GM21717 (cell line): ENCODE measurements around the gene OGT.
"Not testable (repeated sequence)": the region's sequence is repeated elsewhere in the genome, so short reads cannot be mapped to it uniquely, and the experiment has no call there.

Experiments used
- ATAC-seq: cut with Tn5 transposase; IDR thresholded peaks from one replicate; pipeline ENCODE4 v1.9.1; 2021; ENCODE audit warnings: mild to moderate bottlenecking, moderate library complexity; ENCODE audit not compliant: unreplicated experiment

The OGT gene

DNA sequence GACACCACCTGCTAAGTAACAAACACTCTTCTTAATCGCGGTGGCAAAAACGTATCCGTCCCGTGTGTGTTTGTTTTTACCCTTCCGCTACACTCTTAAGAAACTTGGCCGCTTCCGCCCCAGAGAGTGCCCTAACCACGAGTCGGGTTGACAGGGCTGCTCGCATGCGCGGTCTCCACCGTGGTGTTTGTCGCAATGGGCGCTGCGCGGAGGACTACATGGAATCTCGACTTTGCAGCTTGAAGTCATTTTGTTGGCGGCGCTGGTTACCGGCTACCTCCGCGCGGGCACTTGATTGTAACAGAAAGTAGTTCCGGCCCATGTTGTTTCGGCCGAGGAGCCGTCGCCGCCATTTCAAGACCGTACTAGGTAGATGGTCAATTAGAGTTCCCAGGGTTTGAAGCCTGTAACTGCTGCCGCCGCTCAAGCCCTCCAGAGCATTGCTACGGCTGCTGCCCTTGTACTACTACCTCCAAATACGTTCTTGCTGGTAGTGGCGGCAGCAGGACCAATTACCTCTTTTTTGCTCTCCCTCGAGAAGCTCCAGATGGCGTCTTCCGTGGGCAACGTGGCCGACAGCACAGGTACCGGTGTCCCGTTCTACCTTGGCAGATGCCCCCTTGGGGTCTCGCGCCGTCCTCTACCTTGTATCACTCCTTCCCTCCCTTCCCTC lies at the start of gene OGT:
OGT (plus strand) TSS at position 352 of the 673 bp plus-strand sequence; CDS start at position 548, 196 bp downstream.
- ATAC-seq, result peak; percentile 66

- no peak for ATAC-seq
These were observed 45.1 kb upstream of the OGT start for GRCh38 chrX:71487814-71488213.

DNA sequence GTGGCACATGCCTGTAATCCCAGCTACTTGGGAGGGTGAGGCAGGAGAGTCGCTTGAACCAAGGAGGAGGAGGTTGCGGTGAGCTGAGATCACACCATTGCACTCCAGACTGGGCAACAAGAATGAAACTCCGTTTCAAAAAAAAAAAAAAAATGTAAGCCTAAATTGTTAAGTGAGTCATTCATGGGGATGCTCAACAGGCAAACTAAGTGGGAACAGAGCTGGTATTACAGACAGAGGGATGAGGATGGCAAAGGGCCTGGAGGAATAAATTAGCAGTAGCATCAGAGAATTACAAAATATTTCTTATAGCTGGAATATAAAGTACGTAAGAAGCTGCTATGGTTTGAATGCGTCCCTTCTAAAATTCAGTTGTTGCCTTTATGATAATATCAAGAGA lies 43.4 kb upstream of the OGT start:
- ATAC-seq, result no peak

GRCh38 chrX:71492231-71493065 lies 40.5 kb upstream of the OGT start:
- ATAC-seq, result no peak

DNA sequence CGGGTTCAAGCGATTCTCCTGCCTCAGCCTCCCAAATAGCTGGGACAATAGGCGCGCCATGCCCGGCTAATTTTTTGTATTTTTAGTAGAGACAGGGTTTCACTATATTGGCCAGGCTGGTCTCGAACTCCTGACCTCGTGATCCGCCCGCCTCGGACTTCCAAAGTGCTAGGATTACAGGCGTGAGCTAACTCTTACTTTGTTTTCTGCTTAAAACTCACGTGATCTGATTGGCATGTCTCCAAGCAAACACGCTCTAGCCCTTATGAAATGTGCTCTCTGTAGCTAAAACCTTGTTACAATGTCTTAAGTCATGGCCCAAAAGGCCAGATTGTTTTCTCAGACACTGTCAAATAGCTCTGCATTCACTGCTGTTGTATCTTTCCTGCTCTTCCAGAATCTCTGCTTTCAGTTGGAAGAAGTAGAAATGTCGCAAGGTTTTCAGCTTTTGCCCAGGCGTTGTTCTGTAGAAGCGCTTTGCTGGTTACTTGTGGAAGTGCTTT lies 39.7 kb upstream of the OGT start:
- no peak for ATAC-seq

GRCh38 chrX:71495979-71496378 lies 36.9 kb upstream of the OGT start:
- ATAC-seq, result not testable (repeated sequence)

DNA sequence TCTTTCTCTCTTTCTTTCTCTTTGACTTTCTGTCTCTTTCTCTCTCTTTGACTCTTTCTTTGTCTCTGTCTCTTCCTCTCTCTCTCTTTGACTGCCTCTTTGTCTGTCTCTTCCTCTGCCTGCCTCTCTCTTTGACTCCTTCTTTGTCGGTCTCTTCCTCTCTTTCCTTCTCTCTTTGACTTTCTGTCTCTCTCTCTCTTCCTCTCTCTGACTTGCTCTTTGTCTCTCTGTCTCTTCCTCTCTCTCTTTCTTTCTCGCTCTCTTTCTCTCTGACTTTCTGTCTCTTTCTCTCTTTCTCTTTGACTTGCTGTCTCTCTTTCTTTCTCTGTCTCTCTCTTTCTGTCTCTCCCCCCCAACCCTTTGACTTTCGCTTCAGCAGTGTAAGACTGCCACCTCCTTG lies 36.4 kb upstream of the OGT start:
- ATAC-seq, result no peak

DNA sequence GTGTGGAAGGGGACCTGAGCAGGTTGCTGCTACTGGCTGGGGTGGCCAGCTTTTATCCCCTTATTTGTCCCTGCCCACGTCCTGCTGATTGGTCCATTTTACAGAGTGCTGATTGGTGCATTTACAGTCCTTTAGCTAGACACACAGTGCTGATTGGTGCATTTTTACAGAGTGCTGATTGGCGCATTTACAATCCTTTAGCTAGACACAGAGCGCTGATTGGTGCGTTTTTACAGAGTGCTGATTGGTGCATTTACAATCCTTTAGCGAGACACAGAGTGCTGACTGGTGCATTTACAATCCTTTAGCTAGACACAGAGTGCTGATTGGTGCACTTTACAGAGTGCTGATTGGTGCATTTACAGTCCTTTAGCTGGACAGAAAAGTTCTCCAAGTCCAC lies 30.8 kb upstream of the OGT start:
- not testable (repeated sequence) for ATAC-seq

DNA sequence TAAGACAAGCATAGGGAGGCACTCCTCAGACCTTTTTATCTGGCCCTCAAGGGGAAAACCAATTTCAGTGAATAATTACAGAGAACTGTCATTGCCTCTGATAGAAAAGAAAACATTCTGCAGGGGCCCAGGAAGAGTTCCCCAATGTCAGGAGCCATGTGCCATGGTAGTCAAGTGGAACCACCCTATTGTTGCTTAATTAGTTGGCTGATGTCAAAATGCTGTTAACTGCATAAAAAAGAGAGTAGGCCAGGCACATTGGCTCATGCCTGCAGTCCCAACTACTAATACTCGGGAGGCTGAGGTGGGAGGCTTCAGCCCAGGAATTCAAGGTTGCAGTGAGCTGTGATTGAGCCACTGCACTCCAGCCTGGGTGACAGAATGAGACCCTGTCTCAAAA lies 28.6 kb upstream of the OGT start:
- no peak for ATAC-seq

DNA sequence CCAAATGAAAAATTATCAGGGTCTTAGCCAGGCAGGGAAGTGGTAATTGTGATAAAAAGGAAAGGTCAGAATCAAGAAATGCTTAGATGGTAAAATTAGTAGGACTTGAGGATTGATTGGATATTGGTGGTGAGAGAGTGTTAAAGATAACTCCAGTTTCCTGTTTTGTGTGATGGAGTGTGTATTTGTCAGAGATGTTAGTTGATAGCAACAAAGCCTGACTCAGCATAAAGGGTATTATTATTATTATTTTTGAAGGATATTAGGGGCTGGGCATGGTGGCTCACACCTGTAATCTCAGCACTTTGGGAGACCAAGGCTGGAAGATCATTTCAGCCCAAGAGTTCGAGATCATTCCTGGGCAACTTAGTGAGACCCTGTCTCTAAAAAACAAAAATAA lies 23.6 kb upstream of the OGT start:
- ATAC-seq, result no peak

- no peak for ATAC-seq
These were observed 22.7 kb upstream of the OGT start for GRCh38 chrX:71510161-71510560.

- ATAC-seq, result not testable (repeated sequence)
These were observed 19.2 kb upstream of the OGT start for GRCh38 chrX:71513731-71514130.

DNA sequence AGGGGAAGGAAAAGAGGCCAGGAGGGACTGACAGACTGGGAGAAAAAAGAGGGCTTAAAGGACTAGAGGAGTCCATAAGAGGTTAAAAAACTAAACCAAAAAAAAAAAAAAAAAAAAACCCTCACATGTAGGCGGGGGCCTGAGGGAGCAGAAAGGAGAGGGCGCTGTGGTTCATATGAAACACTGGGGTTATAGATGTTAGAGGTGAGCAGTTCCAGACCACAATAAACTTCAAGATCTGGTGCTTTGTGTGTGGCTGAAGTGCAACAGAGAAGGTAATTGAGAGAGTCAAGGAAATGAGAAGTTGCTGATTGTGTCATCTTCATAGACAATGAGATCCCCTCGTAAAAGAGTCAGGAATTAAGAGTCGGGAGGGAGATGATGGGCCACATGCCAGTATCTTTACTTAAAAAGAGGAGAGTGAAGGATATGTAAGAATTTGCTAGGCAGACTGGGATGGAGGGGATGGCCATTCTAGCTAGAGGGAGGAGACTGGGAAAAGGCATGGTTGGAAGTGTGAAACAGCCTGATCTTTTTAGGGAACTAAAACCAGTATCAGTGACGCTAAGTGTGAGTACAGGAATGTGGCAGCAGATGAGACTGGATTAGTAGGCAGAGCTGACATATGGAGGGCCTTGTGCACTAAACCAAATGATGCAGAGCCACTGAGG lies 18.4 kb upstream of the OGT start:
- ATAC-seq, result peak; percentile 76

GRCh38 chrX:71515038-71515396 lies 17.9 kb upstream of the OGT start:
- no peak for ATAC-seq

GRCh38 chrX:71525316-71525715 lies 7.6 kb upstream of the OGT start:
- no peak for ATAC-seq

GRCh38 chrX:71532078-71532752 lies 689 bp upstream of the OGT start:
- peak; percentile 10 for ATAC-seq

DNA sequence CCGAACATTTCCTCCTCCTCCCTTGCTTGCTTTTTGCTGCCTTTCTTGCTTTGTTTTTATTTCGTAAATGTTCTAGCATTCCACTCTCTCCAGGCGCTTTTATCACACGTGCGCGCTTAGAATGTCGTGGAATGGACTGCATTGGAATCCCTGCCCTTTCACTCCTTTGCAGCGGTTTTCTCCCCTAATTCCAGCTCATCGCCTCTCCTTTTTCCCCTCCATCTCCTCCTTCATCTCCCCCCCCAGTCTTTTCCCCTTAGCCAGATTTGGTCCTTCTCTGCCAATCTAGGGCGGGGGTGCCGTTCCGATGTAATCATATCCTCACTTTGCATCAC lies 579 bp downstream of the OGT start:
- ATAC-seq, result no peak

DNA sequence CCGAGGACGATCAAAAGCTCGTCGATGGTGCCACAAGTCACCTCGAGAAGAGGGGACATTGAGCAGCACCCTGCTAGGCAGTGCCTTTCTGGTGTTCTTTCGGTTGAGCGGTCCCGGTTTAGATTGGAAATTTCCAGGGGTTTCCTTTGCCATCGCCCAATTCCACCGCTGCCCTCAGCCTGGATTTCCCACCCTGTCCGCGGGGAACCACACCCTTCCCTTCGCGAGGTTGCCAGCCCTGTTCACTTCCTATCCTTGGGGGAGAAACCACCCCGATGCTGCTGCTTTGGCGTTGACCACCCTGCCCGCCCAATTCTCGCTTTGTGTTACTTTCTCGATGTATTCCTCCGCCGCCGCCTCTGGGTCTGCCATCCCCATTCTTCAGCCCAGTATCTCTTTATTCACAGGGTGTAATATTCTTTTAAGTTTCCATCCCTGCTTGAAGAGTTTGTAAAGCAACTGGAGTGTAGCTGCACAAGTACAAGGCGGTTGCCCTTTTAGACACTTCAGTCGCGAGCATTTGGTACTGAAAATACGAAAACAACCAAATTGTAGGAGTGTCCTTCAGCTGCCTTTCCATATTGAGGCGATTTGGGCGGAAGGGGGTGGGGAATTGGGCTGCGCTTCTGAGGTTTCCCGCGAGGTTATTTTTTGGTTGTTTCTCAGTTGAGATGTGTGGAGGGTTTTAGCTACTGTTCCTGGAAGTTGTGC lies 1.1 kb downstream of the OGT start:
- ATAC-seq, result no peak

DNA sequence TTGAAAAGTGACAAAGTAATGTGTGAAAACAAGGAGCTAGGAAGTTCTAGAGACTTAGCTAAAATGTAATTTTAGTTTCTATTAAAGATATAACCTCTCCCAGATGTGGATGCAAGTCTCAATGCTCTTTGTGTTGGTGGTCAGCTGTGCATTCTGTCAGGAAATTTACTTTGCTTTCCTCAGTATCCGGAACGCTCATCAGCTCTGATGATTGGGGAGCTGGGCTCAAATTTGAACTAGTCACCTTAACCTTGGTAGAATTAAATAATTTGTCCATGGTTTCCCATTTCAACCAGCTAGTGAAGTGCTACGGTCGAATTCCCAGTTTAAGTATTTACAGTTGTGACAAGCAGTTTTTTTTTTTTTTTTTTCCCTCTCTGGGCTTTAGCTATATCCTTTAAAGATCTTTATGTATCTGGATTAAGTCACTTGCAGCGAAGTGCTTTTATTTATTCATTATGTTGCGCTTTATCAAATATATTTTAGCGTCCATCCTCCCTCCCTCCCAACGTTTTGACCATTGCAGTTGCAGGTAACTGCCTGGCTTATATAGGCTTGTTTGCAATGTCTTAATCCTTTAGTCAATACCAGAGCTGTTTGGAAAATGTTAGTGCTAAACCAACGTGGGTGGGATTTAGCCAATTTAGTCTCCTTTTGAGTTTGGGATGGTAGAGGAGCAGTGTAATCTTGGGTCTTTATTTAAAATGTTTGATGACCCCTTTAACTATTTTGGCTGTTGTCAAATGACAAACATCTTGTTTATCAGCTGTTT lies 2.1 kb downstream of the OGT start:
- no peak for ATAC-seq

DNA sequence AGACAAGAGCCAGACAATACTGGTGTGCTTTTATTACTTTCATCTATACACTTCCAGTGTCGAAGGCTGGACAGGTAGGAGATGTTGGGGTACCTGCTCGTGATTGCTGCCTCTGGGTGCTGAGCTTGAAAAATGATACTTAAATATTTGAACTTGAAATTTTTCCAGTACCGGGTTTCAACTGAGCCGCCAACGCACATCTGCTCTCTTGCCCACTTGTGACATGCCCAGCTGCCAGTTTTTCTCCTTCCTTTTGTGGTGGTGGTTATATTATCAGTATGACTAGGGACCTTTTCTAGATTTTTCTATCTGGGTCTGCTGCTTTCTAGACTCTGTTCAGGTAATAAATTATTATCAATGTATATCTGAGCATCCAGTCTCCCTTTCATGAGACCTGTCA lies 3.4 kb downstream of the OGT start:
- ATAC-seq, result no peak
